Transverse colon (tissue), 4 donors: ENCODE data around the gene C9orf78.

Experiments
- EP300 ChIP-seq: sonication (generic); formaldehyde crosslinking; IDR thresholded peaks from one replicate; pipeline ENCODE4 v1.6.1; 2017; ENCODE audit warnings: antibody characterized with exemption, low read depth
- POLR2A ChIP-seq: fragments of 450-650 bp; IDR thresholded peaks from one replicate; pipeline ENCODE4 v1.6.1; 2016; ENCODE audit warnings: antibody characterized with exemption, mild to moderate bottlenecking, moderate library complexity
- POLR2AphosphoS5 ChIP-seq, 3 donors: sonication (generic); formaldehyde crosslinking; IDR thresholded peaks; one replicate each; pipeline ENCODE4 v1.6.1; 2016; ENCODE audit warnings: antibody characterized with exemption in 3 of 3
- TF ChIP-seq, protein P1 (sequence below), 5 experiments: fragments of 200-600 bp in 3 of 5; fragments of 450-650 bp in 2 of 5; sonication (generic) in 3 of 5; IDR thresholded peaks; 1 replicate in 2 of 5; 2 replicates in 3 of 5; pipeline ENCODE4 v1.5.1; 2016 to 2017; ENCODE audit warnings: antibody characterized with exemption in 5 of 5, inconsistent platforms in 3 of 5, mild to moderate bottlenecking in 2 of 5, moderate library complexity in 1 of 5

DNA sequence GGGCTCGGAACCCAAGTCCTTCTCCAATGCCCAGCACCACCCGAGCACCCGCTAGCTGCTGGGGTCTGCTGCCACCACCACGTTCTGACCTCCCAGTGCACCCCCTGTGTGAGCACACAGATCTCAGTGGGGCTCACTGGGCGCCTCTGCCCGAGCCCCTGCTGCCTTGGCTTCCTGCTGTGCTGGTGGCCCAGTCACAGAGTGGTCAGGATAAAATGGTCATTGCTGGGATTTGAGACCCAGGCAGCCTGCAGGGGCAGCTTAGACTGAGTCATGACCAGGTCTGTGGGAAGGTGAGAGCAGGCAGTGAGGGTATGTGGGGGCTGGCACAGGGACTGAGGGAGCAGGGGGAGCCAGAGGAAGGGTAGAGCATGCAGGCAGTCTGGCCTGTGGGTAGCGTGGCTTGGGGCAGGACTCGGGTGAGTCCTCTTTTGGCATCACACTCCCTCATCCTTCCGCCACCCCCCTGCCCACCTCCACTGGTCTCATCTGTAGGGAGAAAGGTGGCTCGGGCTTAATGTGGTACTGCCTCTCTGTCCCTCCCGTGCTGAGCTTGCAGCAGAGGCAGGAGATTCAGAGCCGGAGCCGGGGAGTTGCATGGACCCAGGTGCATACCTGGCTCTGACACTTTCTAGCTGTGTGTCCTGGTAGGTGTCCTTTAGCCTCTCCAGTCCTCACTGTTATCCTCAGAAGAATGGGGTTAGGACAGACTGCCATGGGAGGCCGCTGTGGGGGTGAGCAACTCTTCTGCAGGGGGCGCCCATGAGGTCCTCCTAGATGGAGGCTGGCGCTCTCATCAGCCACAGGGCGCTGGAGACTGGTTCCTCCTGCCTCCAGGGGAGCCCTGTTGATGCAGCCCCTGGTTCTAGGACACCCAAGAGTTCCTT is 32.3 kb upstream of the C9orf78 start:
- no peak for TF ChIP-seq POLR2A
- TF ChIP-seq, protein P1, sequence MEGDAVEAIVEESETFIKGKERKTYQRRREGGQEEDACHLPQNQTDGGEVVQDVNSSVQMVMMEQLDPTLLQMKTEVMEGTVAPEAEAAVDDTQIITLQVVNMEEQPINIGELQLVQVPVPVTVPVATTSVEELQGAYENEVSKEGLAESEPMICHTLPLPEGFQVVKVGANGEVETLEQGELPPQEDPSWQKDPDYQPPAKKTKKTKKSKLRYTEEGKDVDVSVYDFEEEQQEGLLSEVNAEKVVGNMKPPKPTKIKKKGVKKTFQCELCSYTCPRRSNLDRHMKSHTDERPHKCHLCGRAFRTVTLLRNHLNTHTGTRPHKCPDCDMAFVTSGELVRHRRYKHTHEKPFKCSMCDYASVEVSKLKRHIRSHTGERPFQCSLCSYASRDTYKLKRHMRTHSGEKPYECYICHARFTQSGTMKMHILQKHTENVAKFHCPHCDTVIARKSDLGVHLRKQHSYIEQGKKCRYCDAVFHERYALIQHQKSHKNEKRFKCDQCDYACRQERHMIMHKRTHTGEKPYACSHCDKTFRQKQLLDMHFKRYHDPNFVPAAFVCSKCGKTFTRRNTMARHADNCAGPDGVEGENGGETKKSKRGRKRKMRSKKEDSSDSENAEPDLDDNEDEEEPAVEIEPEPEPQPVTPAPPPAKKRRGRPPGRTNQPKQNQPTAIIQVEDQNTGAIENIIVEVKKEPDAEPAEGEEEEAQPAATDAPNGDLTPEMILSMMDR (IDR thresholded peaks at IDR 0.05) = no peak
- no peak for TF ChIP-seq POLR2AphosphoS5 (IDR thresholded peaks at IDR 0.05)
- no peak for TF ChIP-seq EP300
